SK-N-SH (cell line): Measurements from ENCODE around the gene ADCY6. TPM values are rescaled to one million over a fixed set of nuclear protein-coding genes. Genes with fewer than 3 reads are reported as not detected.

Experiments used
- CTCF ChIA-PET: fragments of 300-600, 350-600 bp; formaldehyde crosslinking; extraction: SDS; loops from one replicate; lab custom pipeline; 2021; lab: Yijun Ruan, JAX
- POLR2A ChIA-PET: fragments of 350-600 bp; sonication (Branson Sonifier 250); formaldehyde crosslinking; extraction: SDS; loops from one replicate; lab custom pipeline; 2020; ENCODE audit warnings: antibody characterized with exemption, inconsistent platforms; lab: Yijun Ruan, JAX
- DNase-seq: peaks from one replicate; pipeline ENCODE4 v3.0.0; 2012
- H2AFZ ChIP-seq: fragments of 200-600 bp; sonication (generic); 2 replicates; pipeline ENCODE4 v1.8.1; 2016; ENCODE audit warnings: antibody characterized with exemption, mild to moderate bottlenecking, low read depth
- H3F3A ChIP-seq: fragments of 200-600 bp; sonication (generic); replicated peaks from 2 replicates; pipeline ENCODE3; 2016; ENCODE audit warnings: antibody characterized with exemption, mild to moderate bottlenecking; ENCODE audit not compliant: insufficient read depth
- H3K27ac ChIP-seq, 2 experiments: fragments of 200-500 bp in 1 of 2; fragments of 200-600 bp in 1 of 2; sonication (Bioruptor generic) in 1 of 2; sonication (generic), shearing (Covaris generic) in 1 of 2; 2 replicates each; pipeline versions ENCODE4 v1.5.1 to v1.6.1; 2014 to 2016; ENCODE audit warnings: low read depth in 2 of 2, inconsistent platforms in 1 of 2, low read length in 1 of 2, mild to moderate bottlenecking in 1 of 2, mixed read lengths in 1 of 2
- H3K27me3 ChIP-seq: fragments of 200-600 bp; sonication (generic), shearing (Covaris generic); 2 replicates; pipeline ENCODE4 v1.6.1; 2016; ENCODE audit warnings: mixed run types; ENCODE audit not compliant: insufficient read depth
- H3K36me3 ChIP-seq, 2 experiments: fragments of 200-500 bp in 1 of 2; fragments of 200-600 bp in 1 of 2; sonication (Bioruptor generic) in 1 of 2; sonication (generic) in 1 of 2; replicated peaks in 1 of 2; 2 replicates each; pipeline versions ENCODE3 to v1.5.1; 2014 to 2016; ENCODE audit warnings: low read length in 1 of 2, mild to moderate bottlenecking in 1 of 2; ENCODE audit not compliant: insufficient read depth in 2 of 2, control insufficient read depth in 1 of 2
- H3K4me1 ChIP-seq, 2 experiments: fragments of 200-500 bp in 1 of 2; fragments of 200-600 bp in 1 of 2; sonication (Bioruptor generic) in 1 of 2; sonication (generic), shearing (Covaris generic) in 1 of 2; 2 replicates each; pipeline versions ENCODE4 v1.5.1 to v1.6.1; 2014 to 2016; ENCODE audit warnings: low read depth in 1 of 2, low read length in 1 of 2, mixed run types in 1 of 2; ENCODE audit not compliant: insufficient read depth in 2 of 2, control insufficient read depth in 1 of 2
- H3K4me2 ChIP-seq: fragments of 200-600 bp; sonication (generic), shearing (Covaris generic); 2 replicates; pipeline ENCODE4 v1.6.1; 2017; ENCODE audit warnings: mixed run types
- H3K4me3 ChIP-seq, 2 experiments: fragments of 200-500 bp in 1 of 2; fragments of 200-600 bp in 1 of 2; sonication (Bioruptor generic) in 1 of 2; sonication (generic), shearing (Covaris generic) in 1 of 2; 2 replicates each; pipeline versions ENCODE4 v1.5.1 to v1.8.1; 2014 to 2016; ENCODE audit warnings: low read depth in 2 of 2, inconsistent platforms in 1 of 2, low read length in 1 of 2, mild to moderate bottlenecking in 1 of 2, mixed read lengths in 1 of 2, moderate library complexity in 1 of 2
- H3K79me2 ChIP-seq: fragments of 200-600 bp; sonication (generic); 2 replicates; pipeline ENCODE4 v1.8.1; 2017; ENCODE audit warnings: mild to moderate bottlenecking; ENCODE audit not compliant: insufficient read depth
- H3K9ac ChIP-seq: fragments of 200-600 bp; sonication (generic); 2 replicates; pipeline ENCODE4 v1.6.1; 2017; ENCODE audit warnings: mixed run types
- H3K9me2 ChIP-seq: fragments of 200-600 bp; sonication (generic); 2 replicates; pipeline ENCODE4 v1.6.1; 2017; ENCODE audit warnings: mixed run types
- H3K9me3 ChIP-seq: fragments of 200-600 bp; sonication (generic); 2 replicates; pipeline ENCODE4 v1.6.1; 2017; ENCODE audit warnings: mixed run types, mild to moderate bottlenecking, moderate library complexity
- H4K20me1 ChIP-seq: fragments of 200-600 bp; sonication (generic); 2 replicates; pipeline ENCODE4 v1.6.1; 2017; ENCODE audit warnings: mild to moderate bottlenecking, mixed run types; ENCODE audit not compliant: insufficient read depth
- ELF1 ChIP-seq: IDR thresholded peaks from 2 replicates; pipeline ENCODE4 v1.4.0; 2012
- FOSL2 ChIP-seq: IDR thresholded peaks from 2 replicates; pipeline ENCODE4 v1.4.0; 2012; ENCODE audit warnings: low read depth, mild to moderate bottlenecking, moderate library complexity, borderline replicate concordance
- FOXM1 ChIP-seq: IDR thresholded peaks from 2 replicates; pipeline ENCODE4 v1.4.0; 2012; ENCODE audit warnings: low read depth, mild to moderate bottlenecking
- GABPA ChIP-seq: IDR thresholded peaks from 2 replicates; pipeline ENCODE4 v1.4.0; 2012; ENCODE audit warnings: low read depth, mild to moderate bottlenecking
- MAX ChIP-seq: IDR thresholded peaks from 2 replicates; pipeline ENCODE4 v1.4.0; 2012; ENCODE audit warnings: low read depth
- MEF2A ChIP-seq: IDR thresholded peaks from 2 replicates; pipeline ENCODE4 v1.4.0; 2012; ENCODE audit warnings: low read depth, borderline replicate concordance
- RCOR1 ChIP-seq: fragments of 150-350 bp; IDR thresholded peaks from 2 replicates; pipeline ENCODE4 v1.6.1; 2017; ENCODE audit warnings: antibody characterized with exemption, low read length
- RXRA ChIP-seq: IDR thresholded peaks from 2 replicates; pipeline ENCODE4 v1.4.0; 2012; ENCODE audit warnings: low read depth, mild to moderate bottlenecking, borderline replicate concordance
- SIN3A ChIP-seq: IDR thresholded peaks from 2 replicates; pipeline ENCODE4 v1.6.1; 2012; ENCODE audit warnings: low read depth, mild to moderate bottlenecking, low read length, moderate library complexity, borderline replicate concordance
- SMC3 ChIP-seq: IDR thresholded peaks from 2 replicates; pipeline ENCODE4 v1.6.1; 2012; ENCODE audit warnings: low read depth, low read length, improper control_type of control experiment
- TAF1 ChIP-seq: IDR thresholded peaks from 2 replicates; pipeline ENCODE4 v1.6.1; 2012; ENCODE audit warnings: low read depth, mild to moderate bottlenecking, low read length, moderate library complexity, borderline replicate concordance
- WGBS: methylation state at CpG from one replicate; pipeline ENCODE4 v1.1.6; 2017; ENCODE audit warnings: low lambda C conversion rate; 5-methylcytosine and 5-hydroxymethylcytosine counted together
- polyA plus RNA-seq, 3 experiments: library from polyadenylated mRNA; depleted of rRNA; stranded (reverse); fragments of >200 nt; gene quantifications; 2 replicates each; pipeline ENCODE4 v1.2.3, GENCODE V29; 2012
- TF ChIP-seq, protein P1 (sequence below): fragments of 200-600 bp; sonication (generic); IDR thresholded peaks from 2 replicates; pipeline ENCODE4 v1.6.1; 2017; ENCODE audit warnings: antibody characterized with exemption, mild to moderate bottlenecking, moderate library complexity
- TF ChIP-seq, protein P2 (sequence below): fragments of 150-350 bp; IDR thresholded peaks from 2 replicates; pipeline ENCODE4 v1.6.1; 2017; ENCODE audit warnings: antibody characterized with exemption, low read length, low read depth, borderline replicate concordance
- TF ChIP-seq, protein P3 (sequence below): IDR thresholded peaks from 2 replicates; pipeline ENCODE4 v1.4.0; 2012; ENCODE audit warnings: low read depth, borderline replicate concordance

ADCY6 gene
- polyA plus RNA-seq, 1 of the 3 experiments (the other 2 are of a cell fraction), result 36.0 TPM

DNA sequence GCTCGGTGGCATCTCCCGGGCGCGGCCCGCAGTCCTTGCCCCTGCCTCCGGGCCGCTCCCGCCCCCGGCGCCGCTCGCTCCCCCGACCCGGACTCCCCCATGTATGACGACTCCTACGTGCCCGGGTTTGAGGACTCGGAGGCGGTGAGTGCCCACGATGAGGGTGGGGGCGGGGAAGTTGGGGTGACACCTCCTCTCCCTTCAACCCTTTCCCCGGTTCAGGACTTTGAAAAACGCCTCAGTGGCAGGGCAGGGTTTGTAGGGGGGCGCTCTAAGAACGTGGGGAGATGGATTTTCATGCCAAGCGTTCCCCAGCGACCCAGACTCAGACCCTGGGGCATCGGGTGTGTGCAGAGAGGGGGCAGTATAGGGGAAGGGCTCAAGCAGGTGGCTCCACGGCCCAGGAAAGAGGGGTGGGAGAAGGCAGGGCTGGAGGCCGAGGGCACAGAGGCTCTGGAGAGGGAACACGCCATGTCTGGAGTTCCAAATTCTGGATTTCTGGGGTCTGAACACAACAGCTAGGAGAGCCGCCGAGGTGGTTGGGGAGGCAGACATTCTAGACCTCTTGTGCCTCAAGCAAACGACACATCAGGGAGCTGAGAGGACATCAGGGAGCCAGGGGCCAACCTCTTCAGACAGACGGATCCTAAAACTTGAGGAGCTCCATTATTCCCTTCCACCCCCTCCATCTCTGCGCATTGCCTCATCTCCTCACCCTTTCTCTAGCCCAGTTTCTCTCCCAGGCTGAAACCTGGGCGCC lies 30.1 kb upstream of the ADCY6 start:
- H3K9me3 ChIP-seq, result no peaks in the 10 kb centered on the region
- TF ChIP-seq, protein P1, sequence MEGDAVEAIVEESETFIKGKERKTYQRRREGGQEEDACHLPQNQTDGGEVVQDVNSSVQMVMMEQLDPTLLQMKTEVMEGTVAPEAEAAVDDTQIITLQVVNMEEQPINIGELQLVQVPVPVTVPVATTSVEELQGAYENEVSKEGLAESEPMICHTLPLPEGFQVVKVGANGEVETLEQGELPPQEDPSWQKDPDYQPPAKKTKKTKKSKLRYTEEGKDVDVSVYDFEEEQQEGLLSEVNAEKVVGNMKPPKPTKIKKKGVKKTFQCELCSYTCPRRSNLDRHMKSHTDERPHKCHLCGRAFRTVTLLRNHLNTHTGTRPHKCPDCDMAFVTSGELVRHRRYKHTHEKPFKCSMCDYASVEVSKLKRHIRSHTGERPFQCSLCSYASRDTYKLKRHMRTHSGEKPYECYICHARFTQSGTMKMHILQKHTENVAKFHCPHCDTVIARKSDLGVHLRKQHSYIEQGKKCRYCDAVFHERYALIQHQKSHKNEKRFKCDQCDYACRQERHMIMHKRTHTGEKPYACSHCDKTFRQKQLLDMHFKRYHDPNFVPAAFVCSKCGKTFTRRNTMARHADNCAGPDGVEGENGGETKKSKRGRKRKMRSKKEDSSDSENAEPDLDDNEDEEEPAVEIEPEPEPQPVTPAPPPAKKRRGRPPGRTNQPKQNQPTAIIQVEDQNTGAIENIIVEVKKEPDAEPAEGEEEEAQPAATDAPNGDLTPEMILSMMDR, result peak; percentile 44
- TF ChIP-seq FOSL2 (no peak), RXRA (no peak)
- peaks cover 2% of the 10 kb centered on the region; the same call in 1 of the 2 replicates for H4K20me1 ChIP-seq
- H3K9me2 ChIP-seq, result no peaks in the 10 kb centered on the region
- peak overlapping the region; percentile 61 to 88 for H3K4me3 ChIP-seq
- H2AFZ ChIP-seq, result peak overlapping the region; percentile 89
- H3F3A ChIP-seq, result peaks cover 4% of the 10 kb centered on the region
- H3K4me2 ChIP-seq, result peak overlapping the region; percentile 97
- H3K9ac ChIP-seq, result peak overlapping the region; percentile 73
- peak overlapping the region in 1 of 2 experiments; percentile 78; a peak in 2 of 4 replicates for H3K27ac ChIP-seq
- no peak for DNase-seq
- CTCF ChIA-PET, result interaction anchor here (0.9 to 2.2 kb wide), 9 partner anchors 8 to 79 kb away, joined by 3 to 13 read pairs (median 3); partner anchors contain the start of genes DDX23 and RND1
- H3K79me2 ChIP-seq, result peaks cover 22% of the 10 kb centered on the region
- peaks cover 0 to 18% of the 10 kb centered on the region in 2 experiments for H3K36me3 ChIP-seq
- H3K27me3 ChIP-seq, result no peaks in the 10 kb centered on the region
- WGBS, result 40% methylated on average over 20 of the region's 37 CpGs
- H3K4me1 ChIP-seq, result peaks cover 18 to 44% of the 10 kb centered on the region in 2 experiments; a peak in 3 of 4 replicates
- POLR2A ChIA-PET, result interaction anchor here (1.3 to 1.5 kb wide), 2 partner anchors 8 to 10 kb away, joined by 3 read pairs; no protein-coding TSS in a partner anchor

DNA sequence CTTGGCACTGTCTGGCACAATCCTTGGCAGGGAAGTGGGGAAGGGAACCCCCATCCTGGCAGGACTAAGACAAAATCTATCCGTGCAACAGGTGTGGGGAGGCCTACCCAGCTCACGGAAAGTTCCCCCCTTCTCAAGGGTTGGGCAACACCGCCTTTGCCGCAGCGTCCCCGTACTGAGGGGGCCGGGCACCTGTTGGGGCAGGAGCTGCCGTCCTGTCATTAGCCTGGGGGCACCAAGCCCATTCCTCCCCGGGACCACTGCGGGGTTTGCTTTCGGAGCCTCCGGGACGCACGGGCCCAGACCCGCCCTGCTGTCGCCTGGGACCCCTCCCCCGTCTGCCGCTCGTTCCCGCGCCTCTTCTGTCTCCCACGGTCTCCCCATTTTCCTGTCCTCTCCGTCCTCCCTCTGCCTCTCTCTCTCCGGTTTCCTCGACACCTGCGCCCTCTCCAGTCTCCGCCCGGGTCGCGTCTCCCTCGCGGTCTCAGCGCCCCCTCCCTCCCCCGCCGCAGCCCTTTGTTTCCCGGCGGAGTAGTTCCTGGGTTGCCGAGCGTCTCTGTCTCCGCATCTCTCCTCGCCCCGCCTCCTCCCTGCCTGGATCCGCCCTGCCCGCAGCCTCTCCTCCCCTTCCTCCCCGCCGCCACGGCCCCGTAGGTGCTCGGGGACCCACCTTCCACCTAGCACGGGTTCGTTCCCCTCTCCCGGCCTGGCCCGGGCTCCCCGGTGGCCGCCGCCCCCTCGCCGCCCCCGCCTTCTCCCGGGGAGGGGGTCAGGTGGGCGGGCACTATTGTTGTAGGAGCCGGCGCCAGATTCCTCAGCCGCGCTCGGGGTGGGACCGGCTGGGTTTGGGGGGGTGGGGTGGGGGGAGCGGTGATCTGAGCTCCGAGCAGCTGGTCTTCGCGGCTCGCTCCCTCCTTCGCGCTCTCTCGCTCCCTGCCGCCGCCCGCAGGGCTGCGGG lies 29.3 kb upstream of the ADCY6 start, which contains the start of gene CACNB3:
TSS of gene CACNB3 (plus strand) at position 624 of the 958 bp plus-strand sequence. CDS start 434 bp downstream, outside the sequence.
- Histone ChIP-seq H3K9me3 (no peaks in the 10 kb centered on the region), H3K9me2 (no peaks in the 10 kb centered on the region), H3K36me3 (peaks cover 0 to 11% of the 10 kb centered on the region in 2 experiments), H3K79me2 (peaks cover 22% of the 10 kb centered on the region), H2AFZ (peak within 1 kb of the TSS; percentile 89), H3K9ac (peak within 1 kb of the TSS; percentile 73), H3K4me1 (peaks cover 18 to 48% of the 10 kb centered on the region in 2 experiments; a peak in 3 of 4 replicates), H3K27ac (peak within 1 kb of the TSS in 1 of 2 experiments; percentile 78; a peak in 2 of 4 replicates), H3K27me3 (no peaks in the 10 kb centered on the region), H3F3A (peaks cover 6% of the 10 kb centered on the region), H3K4me2 (peak within 1 kb of the TSS; percentile 97), H4K20me1 (peaks cover 2% of the 10 kb centered on the region; the same call in 1 of the 2 replicates), H3K4me3 (peak within 1 kb of the TSS; percentile 61 to 88)
- POLR2A ChIA-PET, result interaction anchor here (1.5 kb wide), 1 partner anchor 10 kb away, joined by 3 read pairs; no protein-coding TSS in a partner anchor
- CTCF ChIA-PET, result interaction anchor here (0.8 to 5.6 kb wide), 11 partner anchors 9 to 78 kb away, joined by 3 to 40 read pairs (median 4); partner anchors contain the start of gene DDX23
- peak; percentile 90 for DNase-seq
- WGBS, result 2% methylated on average over 45 of the region's 79 CpGs
- TF ChIP-seq, protein P2, sequence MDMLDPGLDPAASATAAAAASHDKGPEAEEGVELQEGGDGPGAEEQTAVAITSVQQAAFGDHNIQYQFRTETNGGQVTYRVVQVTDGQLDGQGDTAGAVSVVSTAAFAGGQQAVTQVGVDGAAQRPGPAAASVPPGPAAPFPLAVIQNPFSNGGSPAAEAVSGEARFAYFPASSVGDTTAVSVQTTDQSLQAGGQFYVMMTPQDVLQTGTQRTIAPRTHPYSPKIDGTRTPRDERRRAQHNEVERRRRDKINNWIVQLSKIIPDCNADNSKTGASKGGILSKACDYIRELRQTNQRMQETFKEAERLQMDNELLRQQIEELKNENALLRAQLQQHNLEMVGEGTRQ, result no peak
- TF ChIP-seq, protein P1, result no peak
- TF ChIP-seq SIN3A (0 out of 2 replicates have a peak, but pooled peaks have one; percentile 12), RCOR1 (no peak), TAF1 (no peak), ELF1 (no peak), MAX (0 out of 2 replicates have a peak, but pooled peaks have one; percentile 14), SMC3 (no peak), MEF2A (no peak), GABPA (peak; percentile 37), FOXM1 (no peak), FOSL2 (no peak)
- TF ChIP-seq, protein P3, sequence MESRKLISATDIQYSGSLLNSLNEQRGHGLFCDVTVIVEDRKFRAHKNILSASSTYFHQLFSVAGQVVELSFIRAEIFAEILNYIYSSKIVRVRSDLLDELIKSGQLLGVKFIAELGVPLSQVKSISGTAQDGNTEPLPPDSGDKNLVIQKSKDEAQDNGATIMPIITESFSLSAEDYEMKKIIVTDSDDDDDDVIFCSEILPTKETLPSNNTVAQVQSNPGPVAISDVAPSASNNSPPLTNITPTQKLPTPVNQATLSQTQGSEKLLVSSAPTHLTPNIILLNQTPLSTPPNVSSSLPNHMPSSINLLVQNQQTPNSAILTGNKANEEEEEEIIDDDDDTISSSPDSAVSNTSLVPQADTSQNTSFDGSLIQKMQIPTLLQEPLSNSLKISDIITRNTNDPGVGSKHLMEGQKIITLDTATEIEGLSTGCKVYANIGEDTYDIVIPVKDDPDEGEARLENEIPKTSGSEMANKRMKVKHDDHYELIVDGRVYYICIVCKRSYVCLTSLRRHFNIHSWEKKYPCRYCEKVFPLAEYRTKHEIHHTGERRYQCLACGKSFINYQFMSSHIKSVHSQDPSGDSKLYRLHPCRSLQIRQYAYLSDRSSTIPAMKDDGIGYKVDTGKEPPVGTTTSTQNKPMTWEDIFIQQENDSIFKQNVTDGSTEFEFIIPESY, result no peak
